AG08396 (cell line): ENCODE measurements around the gene HPS5.

Experiments used
- DNase-seq: peaks from one replicate; pipeline ENCODE4 v3.0.0; 2012; ENCODE audit warnings: low spot score, mixed read lengths

The HPS5 gene

GRCh38 chr11:18235394-18236334 lies 86.3 kb downstream of the HPS5 start:
- no peak for DNase-seq

- DNase-seq: no peak
Measured at GRCh38 chr11:18233912-18234311, 88.0 kb downstream of the HPS5 start.

- no peak for DNase-seq
Measured at GRCh38 chr11:18230859-18231258, 91.1 kb downstream of the HPS5 start.

- no peak for DNase-seq
Measured at GRCh38 chr11:18229501-18229900, 92.4 kb downstream of the HPS5 start.
